ENCODE data around the gene CBX5. TPM values are rescaled to one million over a fixed set of nuclear protein-coding genes. Genes with fewer than 3 reads are reported as not detected.
"Not testable (repeated sequence)": the region's sequence is repeated elsewhere in the genome, so short reads cannot be mapped to it uniquely, and the experiment has no call there.

CBX5 gene
- total RNA-seq: 20.5 and 27.7 TPM in 2 replicates
- polyA plus RNA-seq: 64.0 and 71.1 TPM in 2 replicates
- 31.4 and 34.1 TPM in 2 replicates for polyA plus RNA-seq (2012)
- polyA minus RNA-seq (ENCODE audit: low replicate concordance): 50.3 and 60.6 TPM in 2 replicates

DNA sequence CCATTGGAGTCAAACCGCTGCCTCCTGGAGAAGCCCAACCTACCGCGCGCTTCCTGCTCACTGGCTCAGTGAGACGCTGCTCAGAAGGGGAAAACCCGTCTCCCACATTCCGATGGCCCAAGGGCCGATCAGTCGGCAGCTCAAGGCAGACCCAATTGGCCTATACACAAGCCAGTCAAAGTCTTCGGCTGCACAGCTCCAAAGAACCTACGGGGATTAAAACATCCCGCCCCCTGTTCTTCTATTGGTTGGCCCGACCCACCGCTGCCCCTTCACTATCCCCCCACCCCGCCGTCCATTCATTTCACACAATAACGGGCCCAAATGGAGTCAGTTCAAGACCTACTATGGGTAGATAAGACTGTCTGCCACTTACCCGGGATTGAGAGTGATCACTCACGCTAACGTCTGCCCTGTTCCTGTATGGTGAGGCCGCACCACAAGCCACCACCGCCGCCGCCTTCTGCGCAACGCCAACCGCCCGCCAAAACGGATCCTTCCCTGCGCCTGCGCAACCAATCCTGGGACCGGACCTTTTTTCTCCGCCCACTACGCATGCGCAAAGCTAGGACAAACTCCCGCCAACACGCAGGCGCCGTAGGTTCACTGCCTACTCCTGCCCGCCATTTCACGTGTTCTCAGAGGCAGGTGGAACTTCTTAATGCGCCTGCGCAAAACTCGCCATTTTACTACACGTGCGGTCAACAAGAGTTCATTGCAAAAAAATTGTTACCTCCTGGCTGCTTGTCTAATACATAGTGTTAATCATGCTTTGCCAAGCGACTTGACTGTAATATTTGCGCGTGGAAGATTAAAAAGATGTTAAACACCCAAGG, at the start of gene CBX5:
TSS of gene CBX5 (minus strand) at position 491 of the 836 bp plus-strand sequence. CDS start 22,472 bp downstream, outside the sequence.
- H3K27ac ChIP-seq (ENCODE audit: insufficient read depth, low read length): peak within 1 kb of the TSS; percentile 99
- TF ChIP-seq, protein P1, sequence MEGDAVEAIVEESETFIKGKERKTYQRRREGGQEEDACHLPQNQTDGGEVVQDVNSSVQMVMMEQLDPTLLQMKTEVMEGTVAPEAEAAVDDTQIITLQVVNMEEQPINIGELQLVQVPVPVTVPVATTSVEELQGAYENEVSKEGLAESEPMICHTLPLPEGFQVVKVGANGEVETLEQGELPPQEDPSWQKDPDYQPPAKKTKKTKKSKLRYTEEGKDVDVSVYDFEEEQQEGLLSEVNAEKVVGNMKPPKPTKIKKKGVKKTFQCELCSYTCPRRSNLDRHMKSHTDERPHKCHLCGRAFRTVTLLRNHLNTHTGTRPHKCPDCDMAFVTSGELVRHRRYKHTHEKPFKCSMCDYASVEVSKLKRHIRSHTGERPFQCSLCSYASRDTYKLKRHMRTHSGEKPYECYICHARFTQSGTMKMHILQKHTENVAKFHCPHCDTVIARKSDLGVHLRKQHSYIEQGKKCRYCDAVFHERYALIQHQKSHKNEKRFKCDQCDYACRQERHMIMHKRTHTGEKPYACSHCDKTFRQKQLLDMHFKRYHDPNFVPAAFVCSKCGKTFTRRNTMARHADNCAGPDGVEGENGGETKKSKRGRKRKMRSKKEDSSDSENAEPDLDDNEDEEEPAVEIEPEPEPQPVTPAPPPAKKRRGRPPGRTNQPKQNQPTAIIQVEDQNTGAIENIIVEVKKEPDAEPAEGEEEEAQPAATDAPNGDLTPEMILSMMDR (conservative IDR thresholded peaks at IDR 0.05 in 1 of 2, IDR thresholded peaks at IDR 0.05 in 1 of 2; ENCODE audit: low read depth in 1 of 2, low read length in 2 of 2): no peak
- no peak for TF ChIP-seq EZH2 (IDR thresholded peaks at IDR 0.05; ENCODE audit: low read length, missing control alignments)
- no peaks in the 10 kb centered on the region for H3K9me3 ChIP-seq (ENCODE audit: control insufficient read depth, insufficient read depth, low read depth, low read length)
- H3K4me2 ChIP-seq (ENCODE audit: extremely low read depth, insufficient read depth, low read length): peak within 1 kb of the TSS; percentile 96
- peak within 1 kb of the TSS; percentile 89 for H3K9ac ChIP-seq (ENCODE audit: insufficient read depth, low read length)
- H3K4me1 ChIP-seq (ENCODE audit: control insufficient read depth, extremely low read depth, insufficient read depth, low read length): peaks cover 6% of the 10 kb centered on the region
- H4K20me1 ChIP-seq (ENCODE audit: control insufficient read depth, extremely low read depth, insufficient read depth, low read length): peaks cover 3% of the 10 kb centered on the region
- peaks cover 10% of the 10 kb centered on the region for H3K36me3 ChIP-seq (ENCODE audit: control insufficient read depth, insufficient read depth, low read length)
- peaks cover 83% of the 10 kb centered on the region for H3K79me2 ChIP-seq (ENCODE audit: control insufficient read depth, insufficient read depth, low read length)
- DNase-seq (ENCODE audit: low read depth in 2 of 2): peak; percentile 100
- H3K4me3 ChIP-seq (replicated peaks in 1 of 4; ENCODE audit: control extremely low read depth in 1 of 4, insufficient read depth in 1 of 4, low read depth in 3 of 4, low read length in 4 of 4): peak within 1 kb of the TSS; percentile 81 to 99 (median 94)
- H3K27me3 ChIP-seq (ENCODE audit: control insufficient read depth, insufficient read depth, low read length): no peaks in the 10 kb centered on the region
- H2AFZ ChIP-seq (ENCODE audit: low read length): peak within 1 kb of the TSS; percentile 94

DNA sequence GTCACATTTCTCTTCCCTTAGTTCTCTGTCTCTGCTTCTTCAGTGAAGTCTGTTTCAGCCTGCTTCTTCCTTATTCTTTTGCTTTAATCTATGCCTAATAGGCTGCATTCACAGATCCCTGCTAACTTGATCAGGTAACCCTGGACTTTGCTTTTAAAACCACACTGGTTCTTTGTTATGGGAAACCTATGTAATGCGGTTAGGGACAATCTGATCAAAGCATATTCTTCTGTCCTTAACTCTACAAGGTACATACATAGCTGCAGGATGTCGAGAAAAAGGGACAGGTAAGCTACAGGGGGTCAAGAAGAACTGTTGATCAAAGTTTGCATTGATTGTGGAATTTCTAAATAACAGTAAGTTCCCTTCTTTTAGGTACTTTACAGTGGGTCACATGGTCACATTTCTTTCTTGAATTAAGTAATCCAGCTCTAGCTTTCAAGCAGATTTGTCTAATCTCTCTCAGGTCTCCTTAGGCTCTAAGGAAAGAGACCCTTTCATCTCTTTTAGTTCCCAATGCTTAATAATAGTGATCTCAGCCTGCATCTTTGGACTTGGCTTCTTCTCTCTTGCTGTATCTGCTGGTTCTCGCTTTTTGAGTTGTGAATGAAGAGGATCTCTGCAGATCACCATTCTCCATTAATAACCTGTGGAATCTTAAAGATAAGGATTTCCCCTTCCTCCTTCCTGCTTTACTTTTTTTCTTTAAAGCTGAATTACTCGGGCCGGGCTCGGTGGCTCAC, 48.8 kb upstream of the CBX5 start:
- Histone ChIP-seq H3K9ac (ENCODE audit: insufficient read depth, low read length) (no peak overlapping the region), H3K9me3 (ENCODE audit: control insufficient read depth, insufficient read depth, low read depth, low read length) (no peaks in the 10 kb centered on the region), H3K36me3 (ENCODE audit: control insufficient read depth, insufficient read depth, low read length) (no peaks in the 10 kb centered on the region), H2AFZ (ENCODE audit: low read length) (no peak overlapping the region), H3K4me3 (replicated peaks in 1 of 4; ENCODE audit: control extremely low read depth in 1 of 4, insufficient read depth in 1 of 4, low read depth in 3 of 4, low read length in 4 of 4) (no peak overlapping the region), H3K79me2 (ENCODE audit: control insufficient read depth, insufficient read depth, low read length) (peaks cover 47% of the 10 kb centered on the region), H3K27me3 (ENCODE audit: control insufficient read depth, insufficient read depth, low read length) (no peaks in the 10 kb centered on the region), H3K27ac (ENCODE audit: insufficient read depth, low read length) (peak overlapping the region; percentile 29), H3K4me1 (ENCODE audit: control insufficient read depth, extremely low read depth, insufficient read depth, low read length) (peaks cover 18% of the 10 kb centered on the region), H3K4me2 (ENCODE audit: extremely low read depth, insufficient read depth, low read length) (no peak overlapping the region), H4K20me1 (ENCODE audit: control insufficient read depth, extremely low read depth, insufficient read depth, low read length) (no peaks in the 10 kb centered on the region)
- no peak for DNase-seq (ENCODE audit: low read depth in 2 of 2)
- TF ChIP-seq, protein P1 (conservative IDR thresholded peaks at IDR 0.05 in 1 of 2, IDR thresholded peaks at IDR 0.05 in 1 of 2; ENCODE audit: low read depth in 1 of 2, low read length in 2 of 2): no peak
- no peak for TF ChIP-seq EZH2 (IDR thresholded peaks at IDR 0.05; ENCODE audit: low read length, missing control alignments)

DNA sequence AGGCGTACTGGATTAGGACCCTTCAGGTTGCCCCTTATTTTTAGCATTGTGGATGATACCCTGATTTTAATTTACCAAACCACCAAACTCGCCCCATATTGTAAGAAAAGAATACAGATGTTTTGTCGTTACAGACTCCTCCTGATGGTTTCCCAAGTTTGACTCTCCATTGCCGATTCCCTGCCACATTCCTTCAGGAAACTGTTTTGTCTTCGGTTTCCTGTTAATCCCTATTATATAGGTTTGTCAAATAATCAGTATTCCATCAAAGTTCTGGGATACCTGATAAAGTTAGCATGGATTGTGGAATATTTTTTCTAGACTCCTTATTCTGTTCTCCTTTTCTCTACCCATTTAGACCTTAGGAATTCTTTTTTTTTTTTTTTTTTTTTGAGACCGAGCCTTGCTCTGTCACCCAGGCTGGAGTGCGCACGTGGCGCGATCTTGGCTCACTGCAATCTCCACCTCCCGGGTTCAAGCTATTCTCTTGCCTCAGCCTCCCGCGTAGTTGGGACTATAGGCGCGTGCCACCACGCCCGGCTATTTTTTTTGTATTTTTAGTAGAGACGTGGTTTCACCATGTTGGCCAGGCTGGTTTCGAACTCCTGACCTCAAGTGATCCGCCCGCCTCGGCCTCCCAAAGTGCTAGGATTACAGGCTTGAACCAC, 45.7 kb upstream of the CBX5 start:
- Histone ChIP-seq H3K4me1 (ENCODE audit: control insufficient read depth, extremely low read depth, insufficient read depth, low read length) (peaks cover 14% of the 10 kb centered on the region), H3K9ac (ENCODE audit: insufficient read depth, low read length) (peak overlapping the region; percentile 97), H3K27ac (ENCODE audit: insufficient read depth, low read length) (peak overlapping the region; percentile 99), H3K79me2 (ENCODE audit: control insufficient read depth, insufficient read depth, low read length) (peaks cover 34% of the 10 kb centered on the region), H3K4me3 (replicated peaks in 1 of 4; ENCODE audit: control extremely low read depth in 1 of 4, insufficient read depth in 1 of 4, low read depth in 3 of 4, low read length in 4 of 4) (peak overlapping the region; percentile 94 to 100 (median 100)), H3K4me2 (ENCODE audit: extremely low read depth, insufficient read depth, low read length) (peak overlapping the region; percentile 75)
- not testable (repeated sequence) for H3K9me3 ChIP-seq (ENCODE audit: control insufficient read depth, insufficient read depth, low read depth, low read length); DNase-seq (ENCODE audit: low read depth in 2 of 2); H3K27me3 ChIP-seq (ENCODE audit: control insufficient read depth, insufficient read depth, low read length); H4K20me1 ChIP-seq (ENCODE audit: control insufficient read depth, extremely low read depth, insufficient read depth, low read length); H3K36me3 ChIP-seq (ENCODE audit: control insufficient read depth, insufficient read depth, low read length); H2AFZ ChIP-seq (ENCODE audit: low read length)
